H1 (cell line): Measurements from ENCODE around the gene TMPRSS9. TPM values are rescaled to one million over a fixed set of nuclear protein-coding genes. Genes with fewer than 3 reads are reported as not detected.

Source experiments
- CTCF ChIA-PET: fragments of 300-600 bp; sonication (Branson Sonifier 250); formaldehyde crosslinking; loops from one replicate; lab custom pipeline; 2021; ENCODE audit not compliant: partially characterized antibody; lab: Charles Lee
- POLR2A ChIA-PET: fragments of 300-600 bp; sonication (Branson Sonifier 250); formaldehyde crosslinking; loops from one replicate; lab custom pipeline; 2021; ENCODE audit warnings: inconsistent platforms; ENCODE audit not compliant: partially characterized antibody; lab: Charles Lee
- DNase-seq, 2 experiments: peaks; one replicate each; pipeline versions ENCODE4 v3.0.0 to v3.0.0-alpha.2; 2010 to 2022; ENCODE audit warnings: low spot score in 2 of 2, low read depth in 1 of 2, mixed read lengths in 1 of 2
- FAIRE-seq: peaks from 2 replicates; lab custom pipeline; 2011; peaks lifted over from hg19 to GRCh38; lab: Jason Lieb, UNC
- H2AFZ ChIP-seq: 2 replicates; pipeline ENCODE4 v1.8.1; 2012; ENCODE audit warnings: low read length, inconsistent platforms
- H2AK5ac ChIP-seq: 2 replicates; pipeline ENCODE4 v1.6.1; 2013; ENCODE audit warnings: low read depth, low read length
- H2BK120ac ChIP-seq: replicated peaks from 2 replicates; pipeline ENCODE3; 2013; ENCODE audit warnings: low read depth, low read length, inconsistent platforms
- H2BK12ac ChIP-seq: 2 replicates; pipeline ENCODE4 v1.6.1; 2013; ENCODE audit warnings: low read depth, low read length
- H2BK15ac ChIP-seq: 2 replicates; pipeline ENCODE4 v1.6.1; 2013; ENCODE audit warnings: low read length
- H2BK20ac ChIP-seq: 2 replicates; pipeline ENCODE4 v1.6.1; 2013; ENCODE audit warnings: low read length
- H2BK5ac ChIP-seq: 2 replicates; pipeline ENCODE4 v1.6.1; 2013; ENCODE audit warnings: low read depth, low read length
- H3K14ac ChIP-seq: 2 replicates; pipeline ENCODE4 v1.6.1; 2013; ENCODE audit warnings: inconsistent platforms; ENCODE audit not compliant: insufficient read length
- H3K18ac ChIP-seq: 2 replicates; pipeline ENCODE4 v1.6.1; 2013; ENCODE audit warnings: low read length; ENCODE audit errors: extremely low read depth
- H3K23ac ChIP-seq: 2 replicates; pipeline ENCODE4 v1.6.1; 2013; ENCODE audit warnings: inconsistent platforms; ENCODE audit not compliant: insufficient read length
- H3K23me2 ChIP-seq: 2 replicates; pipeline ENCODE4 v1.6.1; 2013; ENCODE audit warnings: low read depth, low read length
- H3K27ac ChIP-seq: 2 replicates; pipeline ENCODE4 v1.6.1; 2011; ENCODE audit warnings: low read depth, low read length, inconsistent platforms
- H3K27me3 ChIP-seq, 4 experiments: replicated peaks in 1 of 4; 1 replicate in 1 of 4; 2 replicates in 3 of 4; pipeline versions ENCODE4 v1.6.1 to v1.8.1; 2011 to 2013; ENCODE audit warnings: low read length in 3 of 4, mild to moderate bottlenecking in 3 of 4, inconsistent platforms in 2 of 4, mixed read lengths in 2 of 4, moderate library complexity in 1 of 4; ENCODE audit not compliant: control insufficient read depth in 3 of 4, insufficient read depth in 3 of 4; ENCODE audit errors: extremely low read depth in 1 of 4
- H3K36me3 ChIP-seq, 4 experiments: 2 replicates each; pipeline versions ENCODE4 v1.6.1 to v1.8.1; 2011 to 2013; ENCODE audit warnings: mild to moderate bottlenecking in 4 of 4, low read length in 3 of 4, moderate library complexity in 2 of 4, control low read depth in 1 of 4, inconsistent platforms in 1 of 4; ENCODE audit not compliant: insufficient read depth in 4 of 4, control insufficient read depth in 2 of 4
- H3K4ac ChIP-seq: replicated peaks from 2 replicates; pipeline ENCODE3; 2013; ENCODE audit warnings: low read length, low read depth, mixed read lengths, inconsistent platforms; ENCODE audit not compliant: insufficient read length
- H3K4me1 ChIP-seq, 4 experiments: replicated peaks in 1 of 4; 1 replicate in 1 of 4; 2 replicates in 3 of 4; pipeline versions ENCODE4 v1.6.1 to v1.8.1; 2011 to 2013; ENCODE audit warnings: low read length in 3 of 4, inconsistent platforms in 2 of 4, mixed read lengths in 1 of 4; ENCODE audit not compliant: insufficient read depth in 4 of 4, control insufficient read depth in 3 of 4
- H3K4me2 ChIP-seq, 2 experiments: 2 replicates each; pipeline versions ENCODE4 v1.6.1 to v1.8.1; 2011 to 2013; ENCODE audit warnings: low read depth in 2 of 2, low read length in 2 of 2, control low read depth in 1 of 2, inconsistent platforms in 1 of 2, mild to moderate bottlenecking in 1 of 2; ENCODE audit not compliant: insufficient read depth in 1 of 2
- H3K4me3 ChIP-seq, 4 experiments: fragments of 200-600, 300-600 bp in 1 of 4; sonication (generic), shearing (Covaris generic), sonication (Bioruptor Twin) in 1 of 4; 2 replicates each; pipeline versions ENCODE4 v1.5.1 to v1.8.1; 2011 to 2016; ENCODE audit warnings: low read length in 4 of 4, low read depth in 3 of 4, control low read depth in 2 of 4, inconsistent platforms in 2 of 4, mild to moderate bottlenecking in 2 of 4, mixed read lengths in 1 of 4, moderate library complexity in 1 of 4; ENCODE audit not compliant: insufficient read depth in 2 of 4; ENCODE audit errors: extremely low read depth in 1 of 4
- H3K56ac ChIP-seq: replicated peaks from 2 replicates; pipeline ENCODE3; 2013; ENCODE audit warnings: low read depth, mild to moderate bottlenecking, mixed read lengths, low read length, inconsistent platforms; ENCODE audit not compliant: insufficient read length
- H3K79me1 ChIP-seq: 2 replicates; pipeline ENCODE4 v1.6.1; 2013; ENCODE audit warnings: low read depth, low read length, control low read depth
- H3K79me2 ChIP-seq, 2 experiments: 2 replicates each; pipeline versions ENCODE4 v1.6.1 to v1.8.1; 2012 to 2013; ENCODE audit warnings: low read length in 2 of 2, mild to moderate bottlenecking in 2 of 2, inconsistent platforms in 1 of 2; ENCODE audit not compliant: insufficient read depth in 2 of 2, control insufficient read depth in 1 of 2
- H3K9ac ChIP-seq, 4 experiments: replicated peaks in 1 of 4; 1 replicate in 1 of 4; 2 replicates in 3 of 4; pipeline versions ENCODE4 v1.6.1 to v1.8.1; 2011 to 2013; ENCODE audit warnings: low read depth in 3 of 4, low read length in 3 of 4, control low read depth in 2 of 4, mild to moderate bottlenecking in 2 of 4, moderate library complexity in 2 of 4, inconsistent platforms in 1 of 4; ENCODE audit errors: extremely low read depth in 1 of 4
- H3K9me3 ChIP-seq, 2 experiments: 2 replicates each; pipeline versions ENCODE4 v1.6.1 to v1.8.1; 2012 to 2013; ENCODE audit warnings: mild to moderate bottlenecking in 2 of 2, moderate library complexity in 2 of 2, control low read depth in 1 of 2, inconsistent platforms in 1 of 2, low read depth in 1 of 2, low read length in 1 of 2, mixed read lengths in 1 of 2; ENCODE audit not compliant: insufficient read depth in 2 of 2
- H4K20me1 ChIP-seq, 2 experiments: replicated peaks in 1 of 2; 2 replicates each; pipeline versions ENCODE3 to v1.8.1; 2011 to 2013; ENCODE audit warnings: inconsistent platforms in 2 of 2, low read length in 2 of 2, mild to moderate bottlenecking in 1 of 2; ENCODE audit not compliant: insufficient read depth in 2 of 2, control insufficient read depth in 1 of 2
- H4K5ac ChIP-seq: 2 replicates; pipeline ENCODE4 v1.6.1; 2013; ENCODE audit warnings: low read length, low read depth, mixed read lengths, inconsistent platforms; ENCODE audit not compliant: insufficient read length
- H4K8ac ChIP-seq: 2 replicates; pipeline ENCODE4 v1.8.0; 2013; ENCODE audit warnings: mild to moderate bottlenecking, moderate library complexity, low read length, inconsistent platforms; ENCODE audit not compliant: insufficient read depth; ENCODE audit errors: extremely low read depth
- H4K91ac ChIP-seq: replicated peaks from 2 replicates; pipeline ENCODE3; 2013; ENCODE audit warnings: low read length, mixed read lengths, inconsistent platforms; ENCODE audit not compliant: insufficient read length
- BRCA1 ChIP-seq: IDR thresholded peaks from 2 replicates; pipeline ENCODE4 v1.6.1; 2012; ENCODE audit warnings: low read depth, low read length, improper control_type of control experiment
- EZH2 ChIP-seq: fragments of 200-600 bp; sonication (generic); IDR thresholded peaks from 2 replicates; pipeline ENCODE4 v1.7.1; 2012; ENCODE audit warnings: low read depth, mild to moderate bottlenecking, moderate library complexity, low read length, inconsistent platforms; ENCODE audit not compliant: severe bottlenecking
- FOSL1 ChIP-seq: IDR thresholded peaks from 2 replicates; pipeline ENCODE4 v1.6.1; 2011; ENCODE audit warnings: mild to moderate bottlenecking, low read depth, low read length, moderate library complexity; ENCODE audit not compliant: insufficient read depth
- KDM5A ChIP-seq: fragments of 200-600 bp; IDR thresholded peaks from 2 replicates; pipeline ENCODE4 v1.7.1; 2012; ENCODE audit warnings: mild to moderate bottlenecking, low read length, inconsistent platforms, mixed read lengths
- POLR2A ChIP-seq, 2 experiments: IDR thresholded peaks; 1 replicate in 1 of 2; 2 replicates in 1 of 2; pipeline ENCODE4 v1.6.1; 2011; ENCODE audit warnings: low read depth in 2 of 2, low read length in 2 of 2, mild to moderate bottlenecking in 2 of 2; ENCODE audit errors: control extremely low read depth in 1 of 2
- SP4 ChIP-seq: IDR thresholded peaks from 2 replicates; pipeline ENCODE4 v1.6.1; 2012; ENCODE audit warnings: low read length, inconsistent platforms
- SUZ12 ChIP-seq: fragments of 200-600 bp; sonication (generic); IDR thresholded peaks from 2 replicates; pipeline ENCODE4 v1.6.1; 2012; ENCODE audit warnings: mild to moderate bottlenecking, inconsistent platforms, low read length, moderate library complexity, mixed read lengths
- TAF1 ChIP-seq: IDR thresholded peaks from 2 replicates; pipeline ENCODE4 v1.6.1; 2011; ENCODE audit warnings: mild to moderate bottlenecking, low read depth, low read length
- TBP ChIP-seq: IDR thresholded peaks from 2 replicates; pipeline ENCODE4 v1.6.1; 2011; ENCODE audit warnings: low read depth, low read length, improper control_type of control experiment
- WGBS, 2 experiments: shearing (Covaris generic) in 1 of 2; methylation state at CpG; one replicate each; pipeline versions ENCODE4 v1.1.6 to v1.1.7; 2013 to 2015; ENCODE audit warnings: low lambda C conversion rate in 2 of 2, mixed read lengths in 2 of 2, inconsistent platforms in 1 of 2, low coverage in 1 of 2, missing lambda C conversion rate in 1 of 2; ENCODE audit not compliant: insufficient replicate concordance in 2 of 2, insufficient coverage in 1 of 2, insufficient read length in 1 of 2; ENCODE audit errors: extremely low coverage in 1 of 2, missing lambda C conversion rate in 1 of 2; 5-methylcytosine and 5-hydroxymethylcytosine counted together
- polyA plus RNA-seq, 7 experiments: library from polyadenylated mRNA; depleted of rRNA in 3 of 7; stranded (reverse) in 5 of 7; unstranded in 2 of 7; fragments of >200 nt in 5 of 7; fragments of 200-250 nt in 2 of 7; gene quantifications; 1 replicate in 5 of 7; 2 replicates in 1 of 7; 4 replicates in 1 of 7; pipeline versions ENCODE4 v1.2.1 to v1.2.3, GENCODE V29; 2011 to 2013; ENCODE audit warnings: missing spikeins in 2 of 7, mixed read lengths in 2 of 7
- total RNA-seq: library from RNA; stranded (reverse); fragmentation: NEBNext Ultra II Directional; extraction: Animal tissue kit (Norgen Biotek cat#: 25700); gene quantifications from 2 replicates; pipeline ENCODE4 v1.2.1, GENCODE V29; 2021
- TF ChIP-seq, protein P1 (sequence below): IDR thresholded peaks from 2 replicates; pipeline ENCODE4 v1.6.1; 2012; ENCODE audit warnings: low read length, inconsistent platforms

TMPRSS9 gene
- total and polyA plus RNA-seq, 2 of the 8 experiments (the other 6 are each of a cell fraction or from before 2014, with no cell fraction given), result 0.15 to 0.19 TPM

DNA sequence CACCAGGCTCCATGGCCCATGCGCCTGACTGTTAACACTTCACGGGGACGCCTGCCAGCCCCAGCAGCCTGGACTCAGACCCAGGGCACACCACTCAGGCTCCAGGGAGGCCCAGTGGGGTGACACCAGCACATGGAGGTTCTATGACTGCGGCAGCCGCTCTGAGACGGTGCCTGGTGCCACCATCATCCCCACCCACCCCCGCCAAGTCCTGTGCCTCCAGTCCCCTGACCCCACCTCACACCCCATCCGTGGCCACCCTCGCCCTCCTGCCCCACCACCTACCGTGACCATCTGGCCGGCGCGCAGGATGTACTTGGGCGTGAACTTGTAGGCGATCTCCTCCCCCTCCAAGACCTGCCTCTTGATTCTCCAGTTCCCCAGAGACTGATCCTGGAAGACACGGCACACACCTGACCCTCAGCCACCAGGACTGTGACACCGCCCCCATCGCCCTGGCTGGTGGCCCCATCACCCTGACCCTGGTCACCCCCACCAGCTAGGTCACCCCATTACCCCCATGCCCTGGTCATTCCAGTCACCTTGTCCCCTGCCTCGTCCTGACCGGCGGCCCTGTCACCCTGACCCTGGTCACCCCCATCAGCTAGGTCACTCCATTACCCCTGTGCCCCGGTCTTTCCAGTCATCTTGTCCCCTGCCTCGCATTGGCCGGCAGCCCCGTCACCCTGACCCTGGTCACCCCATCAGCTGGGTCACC, 72.2 kb downstream of the TMPRSS9 start:
- ChIA-PET POLR2A (interaction anchor here (1.1 to 8.2 kb wide), 3 partner anchors 8 to 24 kb away, joined by 3 to 76 read pairs (median 4); partner anchors contain the start of gene LMNB2), CTCF (interaction anchor here (0.7 kb wide), 1 partner anchor 1052 kb away, joined by 3 read pairs; no protein-coding TSS in a partner anchor)
- no peak overlapping the region for H2AK5ac ChIP-seq
- DNase-seq (no peak), FAIRE-seq (no peak)
- no peak overlapping the region for H4K5ac ChIP-seq
- H3K79me2 ChIP-seq, result no peaks in the 10 kb centered on the region
- H4K91ac ChIP-seq, result no peak overlapping the region
- no peak overlapping the region for H2BK12ac ChIP-seq
- no peak overlapping the region for H2BK120ac ChIP-seq
- H2BK15ac ChIP-seq, result no peak overlapping the region
- peaks cover 0 to 10% (median 7%) of the 10 kb centered on the region in 4 experiments; a peak in 5 of 7 replicates for H3K4me1 ChIP-seq
- H3K27me3 ChIP-seq, result no peaks in the 10 kb centered on the region
- H3K4me3 ChIP-seq, result no peak overlapping the region
- no peaks in the 10 kb centered on the region for H3K23me2 ChIP-seq
- H3K9me3 ChIP-seq, result no peaks in the 10 kb centered on the region
- no peaks in the 10 kb centered on the region; the same call in 1 of the 2 replicates for H3K79me1 ChIP-seq
- H3K9ac ChIP-seq, result no peak overlapping the region
- H3K14ac ChIP-seq, result no peak overlapping the region
- H3K56ac ChIP-seq, result no peak overlapping the region
- WGBS, 2 experiments, result 90% methylated on average over 11 of the region's 25 CpGs; no CpG with 5 or more reads in 1 of the 2 experiments
- H3K18ac ChIP-seq, result no peak overlapping the region
- H3K4ac ChIP-seq, result no peak overlapping the region
- H2BK5ac ChIP-seq, result no peak overlapping the region
- H3K4me2 ChIP-seq, result no peak overlapping the region
- H4K20me1 ChIP-seq, result peaks cover 2 to 14% of the 10 kb centered on the region in 2 experiments
- no peak overlapping the region for H3K27ac ChIP-seq
- no peak overlapping the region for H2BK20ac ChIP-seq
- H4K8ac ChIP-seq, result no peak overlapping the region; the same call in 1 of the 2 replicates
- H2AFZ ChIP-seq, result no peak overlapping the region
- peaks cover 6 to 45% (median 31%) of the 10 kb centered on the region in 4 experiments for H3K36me3 ChIP-seq
- H3K23ac ChIP-seq, result no peak overlapping the region
- no peak for TF ChIP-seq FOSL1
- no peak for TF ChIP-seq KDM5A
- no peak for TF ChIP-seq TBP
- TF ChIP-seq BRCA1, result no peak
- TF ChIP-seq TAF1, result no peak
- TF ChIP-seq EZH2, result no peak
- TF ChIP-seq SUZ12, result no peak
- TF ChIP-seq, protein P1, sequence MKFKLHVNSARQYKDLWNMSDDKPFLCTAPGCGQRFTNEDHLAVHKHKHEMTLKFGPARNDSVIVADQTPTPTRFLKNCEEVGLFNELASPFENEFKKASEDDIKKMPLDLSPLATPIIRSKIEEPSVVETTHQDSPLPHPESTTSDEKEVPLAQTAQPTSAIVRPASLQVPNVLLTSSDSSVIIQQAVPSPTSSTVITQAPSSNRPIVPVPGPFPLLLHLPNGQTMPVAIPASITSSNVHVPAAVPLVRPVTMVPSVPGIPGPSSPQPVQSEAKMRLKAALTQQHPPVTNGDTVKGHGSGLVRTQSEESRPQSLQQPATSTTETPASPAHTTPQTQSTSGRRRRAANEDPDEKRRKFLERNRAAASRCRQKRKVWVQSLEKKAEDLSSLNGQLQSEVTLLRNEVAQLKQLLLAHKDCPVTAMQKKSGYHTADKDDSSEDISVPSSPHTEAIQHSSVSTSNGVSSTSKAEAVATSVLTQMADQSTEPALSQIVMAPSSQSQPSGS, result no peak
- TF ChIP-seq POLR2A (IDR thresholded peaks at IDR 0.05; ENCODE audit: control extremely low read depth in 1 of 2, low read depth in 2 of 2, low read length in 2 of 2), result no peak
- TF ChIP-seq SP4, result no peak
